Measurements from ENCODE around the gene ZC3H4. TPM values are rescaled to one million over a fixed set of nuclear protein-coding genes. Genes with fewer than 3 reads are reported as not detected.

ZC3H4 gene
- total RNA-seq, 1 donor from 2014 or later, result 23.9 TPM

DNA sequence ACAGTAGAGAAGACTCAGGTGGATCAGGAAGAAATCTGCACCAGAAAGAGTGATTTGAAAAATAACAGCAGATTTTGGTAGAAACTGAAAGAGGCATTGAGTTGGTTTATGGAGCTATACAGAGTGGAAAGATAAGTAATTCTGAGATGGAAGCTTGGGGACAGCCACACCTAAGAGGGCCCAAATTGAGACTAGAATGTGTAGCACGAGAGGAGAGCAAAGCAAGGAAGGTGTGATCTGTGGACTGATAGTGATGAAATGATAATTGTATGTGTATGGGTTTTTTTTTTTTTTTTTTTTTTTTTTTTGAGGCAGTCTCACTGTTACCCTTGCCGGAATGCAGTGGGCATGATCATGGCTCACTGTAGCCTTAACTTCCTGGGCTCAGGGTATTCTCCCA, 33.3 kb upstream of the ZC3H4 start:
- peaks cover 1% of the 10 kb centered on the region for H3K36me3 ChIP-seq (ENCODE audit: control insufficient read depth, insufficient read depth, low read length)
- no peak for DNase-seq (ENCODE audit: low read depth)
- H3K27me3 ChIP-seq (ENCODE audit: control insufficient read depth, insufficient read depth, low read length), result no peaks in the 10 kb centered on the region
- TF ChIP-seq, protein P1, sequence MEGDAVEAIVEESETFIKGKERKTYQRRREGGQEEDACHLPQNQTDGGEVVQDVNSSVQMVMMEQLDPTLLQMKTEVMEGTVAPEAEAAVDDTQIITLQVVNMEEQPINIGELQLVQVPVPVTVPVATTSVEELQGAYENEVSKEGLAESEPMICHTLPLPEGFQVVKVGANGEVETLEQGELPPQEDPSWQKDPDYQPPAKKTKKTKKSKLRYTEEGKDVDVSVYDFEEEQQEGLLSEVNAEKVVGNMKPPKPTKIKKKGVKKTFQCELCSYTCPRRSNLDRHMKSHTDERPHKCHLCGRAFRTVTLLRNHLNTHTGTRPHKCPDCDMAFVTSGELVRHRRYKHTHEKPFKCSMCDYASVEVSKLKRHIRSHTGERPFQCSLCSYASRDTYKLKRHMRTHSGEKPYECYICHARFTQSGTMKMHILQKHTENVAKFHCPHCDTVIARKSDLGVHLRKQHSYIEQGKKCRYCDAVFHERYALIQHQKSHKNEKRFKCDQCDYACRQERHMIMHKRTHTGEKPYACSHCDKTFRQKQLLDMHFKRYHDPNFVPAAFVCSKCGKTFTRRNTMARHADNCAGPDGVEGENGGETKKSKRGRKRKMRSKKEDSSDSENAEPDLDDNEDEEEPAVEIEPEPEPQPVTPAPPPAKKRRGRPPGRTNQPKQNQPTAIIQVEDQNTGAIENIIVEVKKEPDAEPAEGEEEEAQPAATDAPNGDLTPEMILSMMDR (IDR thresholded peaks at IDR 0.05; ENCODE audit: insufficient read depth, low read length, poor library complexity, severe bottlenecking), result no peak
- no peak overlapping the region for H3K4me3 ChIP-seq (ENCODE audit: low read depth, low read length)

GRCh38 chr19:47145639-47146486, 32.3 kb upstream of the ZC3H4 start:
- TF ChIP-seq, protein P1 (IDR thresholded peaks at IDR 0.05; ENCODE audit: insufficient read depth, low read length, poor library complexity, severe bottlenecking), result no peak
- H3K36me3 ChIP-seq (ENCODE audit: control insufficient read depth, insufficient read depth, low read length), result peaks cover 1% of the 10 kb centered on the region
- H3K27me3 ChIP-seq (ENCODE audit: control insufficient read depth, insufficient read depth, low read length), result no peaks in the 10 kb centered on the region
- H3K4me3 ChIP-seq (ENCODE audit: low read depth, low read length), result no peak overlapping the region
- DNase-seq (ENCODE audit: low read depth), result no peak

- DNase-seq (ENCODE audit: low read depth), result no peak
- no peaks in the 10 kb centered on the region for H3K27me3 ChIP-seq (ENCODE audit: control insufficient read depth, insufficient read depth, low read length)
- peaks cover 1% of the 10 kb centered on the region for H3K36me3 ChIP-seq (ENCODE audit: control insufficient read depth, insufficient read depth, low read length)
- no peak overlapping the region for H3K4me3 ChIP-seq (ENCODE audit: low read depth, low read length)
- TF ChIP-seq, protein P1 (IDR thresholded peaks at IDR 0.05; ENCODE audit: insufficient read depth, low read length, poor library complexity, severe bottlenecking), result no peak
Observed at GRCh38 chr19:47144630-47145029, 31.1 kb upstream of the ZC3H4 start.

- H3K27me3 ChIP-seq (ENCODE audit: control insufficient read depth, insufficient read depth, low read length), result no peaks in the 10 kb centered on the region
- peaks cover 1% of the 10 kb centered on the region for H3K36me3 ChIP-seq (ENCODE audit: control insufficient read depth, insufficient read depth, low read length)
- DNase-seq (ENCODE audit: low read depth), result no peak
- TF ChIP-seq, protein P1 (IDR thresholded peaks at IDR 0.05; ENCODE audit: insufficient read depth, low read length, poor library complexity, severe bottlenecking), result no peak
- no peak overlapping the region for H3K4me3 ChIP-seq (ENCODE audit: low read depth, low read length)
Observed at GRCh38 chr19:47143322-47144073, 29.9 kb upstream of the ZC3H4 start.

DNA sequence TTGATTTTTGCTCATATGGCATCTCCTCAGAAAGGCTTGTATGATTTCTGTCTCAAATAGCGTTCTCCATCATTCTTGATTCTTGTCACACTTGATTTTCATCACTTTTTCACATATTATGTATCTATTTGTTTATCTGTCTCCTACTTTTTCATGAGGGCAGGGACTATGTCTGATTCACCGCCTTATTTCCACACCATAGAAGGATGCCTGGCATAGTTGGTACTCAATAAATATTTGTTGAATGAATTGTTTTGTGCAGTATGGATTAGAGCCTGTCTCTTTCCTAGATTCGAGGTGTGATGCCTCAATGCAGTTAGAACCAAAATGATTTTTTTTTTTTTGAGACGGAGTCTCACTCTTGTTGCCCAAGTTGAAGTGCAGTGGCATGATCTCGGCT, 29.2 kb upstream of the ZC3H4 start:
- no peak for DNase-seq (ENCODE audit: low read depth)
- H3K27me3 ChIP-seq (ENCODE audit: control insufficient read depth, insufficient read depth, low read length), result no peaks in the 10 kb centered on the region
- H3K4me3 ChIP-seq (ENCODE audit: low read depth, low read length), result no peak overlapping the region
- TF ChIP-seq, protein P1 (IDR thresholded peaks at IDR 0.05; ENCODE audit: insufficient read depth, low read length, poor library complexity, severe bottlenecking), result no peak
- H3K36me3 ChIP-seq (ENCODE audit: control insufficient read depth, insufficient read depth, low read length), result peaks cover 1% of the 10 kb centered on the region

All from kidney epithelial cell (primary cell).